Skin epidermis (tissue), 12 donors: ENCODE results near the gene CFHR5.
"Not testable (repeated sequence)": the region's sequence is repeated elsewhere in the genome, so short reads cannot be mapped to it uniquely, and the experiment has no call there.

ENCODE experiments used
- H3K27ac ChIP-seq, 21 experiments: fragments of 200-600 bp; sonication (generic) in 11 of 21; one replicate each; pipeline ENCODE4 v1.5.0; 2020; ENCODE audit warnings: mild to moderate bottlenecking in 3 of 21, inconsistent platforms in 2 of 21, moderate library complexity in 2 of 21
- H3K4me3 ChIP-seq, 7 experiments: fragments of 200-600 bp; sonication (generic) in 2 of 7; one replicate each; pipeline ENCODE4 v1.5.0; 2020; ENCODE audit warnings: inconsistent platforms in 2 of 7, mild to moderate bottlenecking in 2 of 7, moderate library complexity in 1 of 7

CFHR5 gene

DNA sequence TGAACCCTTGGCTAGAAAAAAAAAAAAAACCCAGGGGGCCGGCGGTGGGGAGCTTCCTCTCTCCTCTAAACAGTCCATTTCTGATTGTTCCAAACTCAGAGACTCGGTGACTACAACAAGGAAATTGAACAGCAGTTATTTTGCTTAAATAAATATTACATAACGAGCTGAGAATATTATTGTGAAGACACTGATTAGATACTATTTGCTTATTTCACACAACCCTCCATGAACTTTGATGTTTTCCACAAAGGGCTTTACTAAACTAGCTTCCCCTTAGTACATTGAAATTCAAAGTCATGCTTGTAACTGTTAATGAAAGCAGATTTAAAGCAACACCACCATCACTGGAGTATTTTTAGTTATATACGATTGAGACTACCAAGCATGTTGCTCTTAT is at the start of gene CFHR5:
CFHR5 (plus strand) TSS at position 279 of the 400 bp plus-strand sequence; CDS start at position 388, 109 bp downstream.
- Histone ChIP-seq H3K27ac (no peak within 1 kb of the TSS), H3K4me3 (no peak within 1 kb of the TSS)

DNA sequence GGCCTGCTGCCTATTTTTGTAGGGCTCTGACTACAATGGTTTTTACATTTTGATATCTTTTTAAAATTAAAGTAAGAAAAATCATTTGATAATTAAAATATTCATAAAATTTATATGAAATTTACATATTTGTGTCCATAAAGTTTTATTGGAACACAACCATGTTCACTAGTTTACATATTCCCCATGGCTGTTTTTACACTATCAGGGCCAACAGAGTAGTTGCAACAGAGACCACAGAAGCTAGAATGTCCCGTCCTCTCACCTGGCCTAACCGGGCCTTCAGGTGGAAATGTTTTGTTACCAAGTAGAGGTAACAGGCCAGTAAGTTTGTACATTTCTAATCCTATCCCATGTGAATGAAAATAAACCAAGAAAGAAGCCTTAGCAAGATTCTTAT is 44.5 kb upstream of the CFHR5 start:
- H3K27ac ChIP-seq, H3K4me3 ChIP-seq: not testable (repeated sequence)

DNA sequence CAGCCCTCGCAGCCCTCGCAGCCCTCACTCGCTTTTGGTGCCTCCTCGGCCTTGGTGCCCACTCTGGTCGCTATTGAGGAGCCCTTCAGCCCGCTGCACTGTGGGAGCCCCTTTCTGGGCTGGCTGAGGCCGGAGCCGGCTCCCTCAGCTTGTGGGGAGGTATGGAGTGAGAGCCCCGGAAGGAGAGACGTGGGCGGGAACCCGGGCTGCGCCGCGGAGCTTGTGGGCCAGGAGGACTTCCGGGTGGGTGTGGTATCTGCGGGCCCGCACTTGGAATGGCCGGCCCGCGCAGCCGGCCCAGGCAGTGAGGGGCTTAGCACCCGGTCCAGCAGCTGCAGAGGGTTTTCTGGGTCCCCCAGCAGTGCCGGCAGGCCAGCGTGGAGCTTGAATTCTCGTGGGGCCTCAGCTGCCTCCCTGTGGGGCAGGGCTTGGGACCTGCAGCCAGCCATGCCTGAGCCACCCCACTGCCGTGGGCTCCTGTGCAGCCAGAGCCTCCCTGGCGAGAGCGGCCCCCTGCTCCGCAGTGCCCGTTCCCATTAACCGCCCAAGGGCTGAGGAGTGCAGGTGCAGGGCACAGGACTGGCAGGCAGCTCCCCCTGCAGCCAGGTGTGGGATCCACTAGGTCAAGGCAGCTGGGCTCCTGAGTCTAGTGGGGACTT is 43.7 kb upstream of the CFHR5 start:
- no peak overlapping the region for H3K4me3 ChIP-seq
- H3K27ac ChIP-seq, result no peak overlapping the region

GRCh38 chr1:196941474-196941873 is 35.9 kb upstream of the CFHR5 start:
- H3K4me3 ChIP-seq, H3K27ac ChIP-seq: not testable (repeated sequence)

DNA sequence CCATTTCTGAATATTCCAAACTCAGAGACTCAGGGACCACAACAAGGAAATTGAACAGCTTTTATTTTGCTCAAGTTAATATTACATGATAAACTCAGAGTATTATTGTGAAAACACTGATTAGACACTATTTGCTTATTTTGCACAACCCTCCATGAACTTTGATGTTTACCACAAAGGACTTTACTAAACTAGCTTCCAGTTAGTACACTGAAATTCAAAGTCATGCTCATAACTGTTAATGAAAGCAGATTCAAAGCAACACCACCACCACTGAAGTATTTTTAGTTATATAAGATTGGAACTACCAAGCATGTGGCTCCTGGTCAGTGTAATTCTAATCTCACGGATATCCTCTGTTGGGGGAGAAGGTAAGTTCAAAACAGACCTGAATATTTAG is 33.8 kb upstream of the CFHR5 start, which contains the start of gene CFHR2:
CFHR2 (plus strand) TSS at position 171 of the 400 bp plus-strand sequence; CDS start at position 314, 143 bp downstream.
- not testable (repeated sequence) for H3K4me3 ChIP-seq, H3K27ac ChIP-seq

GRCh38 chr1:196951711-196952394 is 25.5 kb upstream of the CFHR5 start:
- no peak overlapping the region for H3K27ac ChIP-seq

GRCh38 chr1:196954778-196955177 is 22.6 kb upstream of the CFHR5 start:
- H3K4me3 ChIP-seq, result no peak overlapping the region
- H3K27ac ChIP-seq, result no peak overlapping the region

More at GRCh38 chr1:196951711-196952394, 25.5 kb upstream of the CFHR5 start:
- no peak overlapping the region for H3K4me3 ChIP-seq

DNA sequence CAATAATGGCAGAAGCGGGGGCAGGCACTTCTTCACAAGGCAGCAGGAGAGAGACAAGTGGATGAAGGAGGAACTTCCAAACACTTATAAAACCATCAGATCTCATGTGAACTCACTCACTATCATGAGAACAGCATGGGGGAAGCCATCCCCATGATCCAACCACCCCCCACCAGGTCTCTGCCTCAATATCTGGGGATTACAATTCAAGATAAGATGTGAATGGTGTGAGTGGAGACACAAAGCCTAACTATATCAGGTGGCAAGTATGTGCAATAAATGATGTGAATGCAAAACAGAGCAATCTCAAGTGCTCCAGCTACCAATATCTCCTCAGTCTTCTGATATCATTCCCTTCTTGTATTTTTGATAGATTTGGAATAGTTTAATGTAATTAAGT is 21.4 kb upstream of the CFHR5 start:
- no peak overlapping the region for H3K27ac ChIP-seq
- no peak overlapping the region for H3K4me3 ChIP-seq

DNA sequence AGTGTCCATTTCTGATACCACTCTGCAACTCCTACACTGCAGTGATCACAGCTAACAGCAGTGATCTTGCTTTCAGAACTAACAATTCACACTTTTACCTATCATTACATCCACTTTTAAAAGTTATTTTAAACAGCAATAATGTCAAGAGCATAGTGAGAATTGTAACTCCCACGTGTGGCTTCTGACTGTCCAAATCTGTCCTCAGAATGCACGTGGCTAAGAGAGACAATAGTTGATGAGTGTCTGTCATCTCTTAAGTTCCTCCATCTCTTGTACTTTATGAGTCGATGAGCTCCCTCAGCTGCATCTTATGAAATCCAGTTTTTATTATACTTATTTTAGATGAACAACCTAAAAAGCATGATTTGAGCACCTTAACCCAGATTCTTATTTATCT is 16.5 kb upstream of the CFHR5 start:
- no peak overlapping the region for H3K27ac ChIP-seq
- no peak overlapping the region for H3K4me3 ChIP-seq

DNA sequence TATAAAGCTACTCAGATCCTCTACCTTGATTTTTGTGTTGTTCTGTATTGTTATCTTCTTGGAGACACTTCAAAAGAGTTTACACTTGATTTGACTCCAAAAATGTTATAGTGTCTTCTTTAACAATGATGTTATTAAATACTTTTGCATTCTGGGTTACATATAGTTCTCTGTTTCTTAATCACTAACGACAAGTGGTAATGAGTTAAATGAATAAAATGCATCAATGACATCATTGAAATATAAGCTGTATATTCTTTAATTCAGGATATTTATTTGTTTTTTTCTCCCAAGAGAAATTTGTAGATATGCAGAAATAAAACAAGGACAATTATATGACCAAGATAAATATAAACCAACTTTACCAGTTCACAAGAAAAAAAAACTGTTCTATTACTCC is 7.2 kb upstream of the CFHR5 start:
- no peak overlapping the region for H3K27ac ChIP-seq
- H3K4me3 ChIP-seq, result no peak overlapping the region

DNA sequence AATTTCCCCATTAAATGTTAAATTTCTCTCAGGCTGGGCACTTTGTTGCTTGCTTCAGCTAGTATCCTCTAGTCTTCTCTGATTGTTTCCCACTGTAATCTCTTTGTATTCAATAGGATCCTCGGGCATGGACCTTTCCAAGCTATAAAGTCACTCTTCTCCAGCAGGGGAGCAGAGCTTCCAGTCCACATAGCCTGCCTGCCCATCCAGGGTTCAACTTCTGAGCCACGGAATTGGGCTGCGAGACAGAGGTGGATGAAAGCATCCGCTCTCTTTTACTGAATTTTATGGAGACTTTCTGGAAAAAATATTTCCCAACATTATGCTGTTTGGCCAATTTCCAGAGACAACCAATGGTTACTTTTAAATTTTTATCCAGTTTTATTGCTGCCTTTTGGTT is 1.1 kb upstream of the CFHR5 start:
- Histone ChIP-seq H3K4me3 (no peak overlapping the region), H3K27ac (no peak overlapping the region)

DNA sequence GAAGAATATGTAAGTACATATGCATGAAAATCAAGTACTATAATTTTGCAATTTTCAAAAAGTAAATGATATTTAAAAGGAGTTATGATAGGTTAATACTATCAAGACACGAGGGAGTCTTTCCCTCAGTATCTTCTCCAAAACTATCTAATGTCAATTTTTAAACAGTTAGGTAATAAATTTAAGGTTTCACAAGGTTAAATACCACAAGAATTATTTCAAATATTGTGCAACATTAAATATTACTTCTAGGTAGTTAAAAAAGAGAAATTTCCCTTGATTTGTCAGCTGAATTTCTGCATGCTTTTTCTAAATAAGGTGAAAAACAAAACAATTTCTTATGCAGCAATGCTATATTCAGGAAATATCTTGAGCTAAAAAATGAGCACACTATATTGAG is 3.5 kb downstream of the CFHR5 start:
- H3K27ac ChIP-seq, result no peak overlapping the region
- no peak overlapping the region for H3K4me3 ChIP-seq

DNA sequence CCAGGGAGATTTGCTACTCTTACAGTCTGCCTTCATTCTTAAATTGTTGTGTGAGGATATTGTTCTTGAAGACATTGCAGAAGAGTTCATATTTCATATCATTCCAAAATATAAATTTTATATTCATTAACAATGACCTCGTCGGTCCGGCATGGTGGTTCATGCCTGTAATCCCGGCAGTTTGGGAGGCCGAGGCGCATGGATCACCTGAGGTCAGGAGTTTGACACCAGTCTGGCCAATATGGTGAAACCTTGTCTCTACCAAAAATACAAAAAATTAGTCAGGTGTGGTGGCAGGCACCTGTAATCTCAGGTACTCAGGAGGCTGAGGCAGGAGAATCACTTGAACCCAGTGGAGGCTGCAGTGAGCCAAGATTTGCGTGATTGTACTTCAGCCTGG is 4.9 kb downstream of the CFHR5 start:
- H3K27ac ChIP-seq, H3K4me3 ChIP-seq: not testable (repeated sequence)

GRCh38 chr1:196991919-196992651 is 14.7 kb downstream of the CFHR5 start:
- not testable (repeated sequence) for H3K4me3 ChIP-seq, H3K27ac ChIP-seq

DNA sequence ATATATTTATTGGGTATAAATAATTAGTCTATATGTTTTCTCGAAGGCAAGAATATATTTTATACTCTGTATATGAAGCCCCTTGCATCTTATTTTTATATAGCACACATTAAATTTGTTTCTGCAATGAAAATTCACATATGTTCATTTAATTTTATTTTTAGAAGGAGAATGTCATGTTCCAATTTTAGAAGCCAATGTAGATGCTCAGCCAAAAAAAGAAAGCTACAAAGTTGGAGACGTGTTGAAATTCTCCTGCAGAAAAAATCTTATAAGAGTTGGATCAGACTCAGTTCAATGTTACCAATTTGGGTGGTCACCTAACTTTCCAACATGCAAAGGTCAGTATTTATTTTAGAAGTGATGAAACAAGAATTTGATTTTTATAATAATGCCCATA is 16.6 kb downstream of the CFHR5 start:
- no peak overlapping the region for H3K27ac ChIP-seq
- no peak overlapping the region for H3K4me3 ChIP-seq

GRCh38 chr1:196997423-196997822 is 20.1 kb downstream of the CFHR5 start:
- Histone ChIP-seq H3K27ac (no peak overlapping the region), H3K4me3 (no peak overlapping the region)

- Histone ChIP-seq H3K4me3 (no peak overlapping the region), H3K27ac (no peak overlapping the region)
Observed at GRCh38 chr1:197001828-197002227, 24.5 kb downstream of the CFHR5 start.

DNA sequence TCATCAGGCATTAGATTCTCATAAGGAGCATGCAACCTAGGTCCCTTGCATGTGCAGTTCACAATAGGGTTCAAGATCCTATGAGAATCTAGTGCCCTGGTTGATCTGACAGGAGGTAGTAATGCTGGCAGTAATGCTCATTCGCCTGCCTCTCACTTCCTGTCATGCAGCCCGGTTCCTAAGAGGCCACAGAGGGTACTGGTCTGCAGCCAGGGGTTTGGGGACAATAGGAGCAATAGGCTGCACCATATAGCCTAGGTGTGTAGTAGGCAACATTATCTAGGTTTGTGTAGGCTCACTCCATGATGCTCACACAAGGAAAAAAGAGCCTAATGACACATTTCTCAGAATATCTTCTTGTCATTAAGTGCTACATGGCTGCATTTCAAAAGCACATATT is 25.8 kb downstream of the CFHR5 start:
- H3K27ac ChIP-seq, result no peak overlapping the region
- H3K4me3 ChIP-seq, result no peak overlapping the region

- Histone ChIP-seq H3K4me3 (no peak overlapping the region), H3K27ac (no peak overlapping the region)
Observed at GRCh38 chr1:197008861-197009260, 31.5 kb downstream of the CFHR5 start.

- H3K27ac ChIP-seq, result no peak overlapping the region
- H3K4me3 ChIP-seq, result no peak overlapping the region
Observed at GRCh38 chr1:197011614-197012013, 34.3 kb downstream of the CFHR5 start.

- no peak overlapping the region for H3K27ac ChIP-seq
- no peak overlapping the region for H3K4me3 ChIP-seq
Observed at GRCh38 chr1:197013234-197013633, 35.9 kb downstream of the CFHR5 start.
